ENCODE results near the gene CALML3.

GRCh38 chr10:5563321-5563961 lies 38.7 kb downstream of the CALML3 start:
- TF ChIP-seq CTCF (conservative IDR thresholded peaks at IDR 0.05; ENCODE audit: low read depth, low read length) (no peak), EZH2 (IDR thresholded peaks at IDR 0.05; ENCODE audit: borderline replicate concordance, low read depth, low read length, poor library complexity, severe bottlenecking) (no peak)

All from A673 (cell line).